ENCODE data around the gene TPO. TPM values are rescaled to one million over a fixed set of nuclear protein-coding genes. Genes with fewer than 3 reads are reported as not detected.

The TPO gene
- polyA plus RNA-seq, 1 experiment, result not detected

DNA sequence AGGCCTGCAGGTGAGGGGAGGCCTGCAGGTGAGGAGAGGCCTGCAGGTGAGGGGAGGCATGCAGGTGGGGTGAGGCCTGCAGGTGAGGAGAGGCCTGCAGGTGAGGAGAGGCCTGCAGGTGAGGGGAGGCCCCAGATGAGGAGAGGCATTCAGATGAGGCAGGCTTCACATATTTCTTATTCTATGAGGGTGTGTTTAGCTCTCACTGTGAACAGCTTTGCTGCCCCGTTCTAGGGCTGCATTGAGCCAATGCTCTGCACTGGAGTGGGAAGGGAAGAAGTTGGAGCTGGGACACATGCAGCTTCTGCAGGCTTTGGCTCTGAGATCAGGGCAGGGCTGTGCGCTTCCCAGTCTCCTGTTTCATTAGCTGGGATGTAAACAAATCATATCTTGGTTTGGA, 19.5 kb downstream of the TPO start:
- TF ChIP-seq, protein P1, sequence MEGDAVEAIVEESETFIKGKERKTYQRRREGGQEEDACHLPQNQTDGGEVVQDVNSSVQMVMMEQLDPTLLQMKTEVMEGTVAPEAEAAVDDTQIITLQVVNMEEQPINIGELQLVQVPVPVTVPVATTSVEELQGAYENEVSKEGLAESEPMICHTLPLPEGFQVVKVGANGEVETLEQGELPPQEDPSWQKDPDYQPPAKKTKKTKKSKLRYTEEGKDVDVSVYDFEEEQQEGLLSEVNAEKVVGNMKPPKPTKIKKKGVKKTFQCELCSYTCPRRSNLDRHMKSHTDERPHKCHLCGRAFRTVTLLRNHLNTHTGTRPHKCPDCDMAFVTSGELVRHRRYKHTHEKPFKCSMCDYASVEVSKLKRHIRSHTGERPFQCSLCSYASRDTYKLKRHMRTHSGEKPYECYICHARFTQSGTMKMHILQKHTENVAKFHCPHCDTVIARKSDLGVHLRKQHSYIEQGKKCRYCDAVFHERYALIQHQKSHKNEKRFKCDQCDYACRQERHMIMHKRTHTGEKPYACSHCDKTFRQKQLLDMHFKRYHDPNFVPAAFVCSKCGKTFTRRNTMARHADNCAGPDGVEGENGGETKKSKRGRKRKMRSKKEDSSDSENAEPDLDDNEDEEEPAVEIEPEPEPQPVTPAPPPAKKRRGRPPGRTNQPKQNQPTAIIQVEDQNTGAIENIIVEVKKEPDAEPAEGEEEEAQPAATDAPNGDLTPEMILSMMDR (IDR thresholded peaks at IDR 0.05; ENCODE audit: insufficient read depth, low read depth, low read length), result no peak
- Histone ChIP-seq H3K4me3 (ENCODE audit: low read depth, low read length) (no peak overlapping the region), H3K27me3 (ENCODE audit: control insufficient read depth, insufficient read depth, low read length) (no peaks in the 10 kb centered on the region), H3K36me3 (ENCODE audit: control insufficient read depth, insufficient read depth, low read length) (no peaks in the 10 kb centered on the region)
- POLR2A ChIA-PET, result no interaction called here
- CTCF ChIA-PET, result no interaction called here
- no peak for DNase-seq (ENCODE audit: low read depth)

DNA sequence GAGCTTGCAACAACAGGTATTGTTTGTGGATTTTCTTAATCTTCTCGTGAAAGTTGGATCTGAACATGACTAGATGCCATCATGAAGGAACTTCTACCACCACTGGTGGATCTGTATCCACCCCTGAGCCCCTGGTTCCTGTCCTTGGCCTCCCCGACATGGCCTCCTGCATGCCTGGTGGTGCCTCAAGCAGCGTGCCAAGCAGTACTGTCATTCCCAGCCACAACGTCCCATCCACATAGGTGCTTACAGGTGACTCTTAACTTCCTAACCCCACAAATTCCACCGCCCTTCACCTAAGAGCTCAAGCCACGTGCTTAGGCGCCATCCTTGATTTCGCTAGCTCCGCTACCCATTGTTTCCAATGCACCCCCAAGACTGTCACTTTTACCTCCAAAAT, 23.1 kb downstream of the TPO start:
- CTCF ChIA-PET, result no interaction called here
- TF ChIP-seq, protein P1 (IDR thresholded peaks at IDR 0.05; ENCODE audit: insufficient read depth, low read depth, low read length), result no peak
- Histone ChIP-seq H3K4me3 (ENCODE audit: low read depth, low read length) (no peak overlapping the region), H3K36me3 (ENCODE audit: control insufficient read depth, insufficient read depth, low read length) (no peaks in the 10 kb centered on the region), H3K27me3 (ENCODE audit: control insufficient read depth, insufficient read depth, low read length) (no peaks in the 10 kb centered on the region)
- no peak for DNase-seq (ENCODE audit: low read depth)
- POLR2A ChIA-PET, result no interaction called here

DNA sequence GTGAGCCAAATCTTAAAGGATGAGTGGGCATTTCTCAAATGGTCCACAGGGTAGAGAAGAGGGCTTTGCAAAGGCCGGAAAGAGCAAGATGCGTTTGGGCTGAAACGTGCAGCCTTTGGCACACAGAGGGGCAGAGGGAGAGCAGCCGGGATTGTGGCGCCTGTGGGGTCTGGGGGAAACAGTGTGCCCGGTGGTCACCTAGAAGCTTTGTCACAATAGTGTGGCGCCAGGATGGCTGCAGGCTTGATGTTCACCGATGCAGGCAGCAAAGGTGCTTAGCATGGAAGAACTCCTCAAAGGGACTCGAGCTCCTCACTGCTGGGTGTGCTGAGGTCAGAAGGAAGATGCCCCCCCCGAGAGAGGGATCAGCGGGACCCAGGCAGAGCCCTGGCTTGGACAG, 23.8 kb downstream of the TPO start:
- no peak for DNase-seq (ENCODE audit: low read depth)
- TF ChIP-seq, protein P1 (IDR thresholded peaks at IDR 0.05; ENCODE audit: insufficient read depth, low read depth, low read length), result no peak
- Histone ChIP-seq H3K27me3 (ENCODE audit: control insufficient read depth, insufficient read depth, low read length) (no peaks in the 10 kb centered on the region), H3K36me3 (ENCODE audit: control insufficient read depth, insufficient read depth, low read length) (no peaks in the 10 kb centered on the region), H3K4me3 (ENCODE audit: low read depth, low read length) (no peak overlapping the region)
- CTCF ChIA-PET, result no interaction called here
- POLR2A ChIA-PET, result no interaction called here

DNA sequence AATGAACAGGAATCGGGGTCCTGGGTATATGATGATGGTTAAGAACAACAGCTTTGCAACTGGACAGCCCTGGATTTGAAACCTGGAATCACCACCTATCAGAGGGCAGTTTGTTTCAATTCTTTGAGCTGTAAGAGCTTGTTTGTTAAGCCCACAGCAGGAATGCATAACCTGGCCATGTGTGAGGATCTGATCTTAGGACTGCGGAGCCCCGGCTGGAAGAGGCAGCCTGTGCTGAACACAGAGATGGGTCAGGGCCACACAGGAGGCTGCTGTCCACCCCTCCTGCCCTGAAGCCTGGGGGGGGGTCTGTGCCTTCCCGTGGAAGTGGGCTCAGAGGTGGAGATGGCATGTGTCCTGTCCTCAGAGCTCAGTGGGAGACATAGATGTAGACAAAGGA, 24.3 kb downstream of the TPO start:
- TF ChIP-seq, protein P1 (IDR thresholded peaks at IDR 0.05; ENCODE audit: insufficient read depth, low read depth, low read length), result no peak
- POLR2A ChIA-PET, result no interaction called here
- no peak for DNase-seq (ENCODE audit: low read depth)
- Histone ChIP-seq H3K36me3 (ENCODE audit: control insufficient read depth, insufficient read depth, low read length) (no peaks in the 10 kb centered on the region), H3K4me3 (ENCODE audit: low read depth, low read length) (no peak overlapping the region), H3K27me3 (ENCODE audit: control insufficient read depth, insufficient read depth, low read length) (no peaks in the 10 kb centered on the region)
- CTCF ChIA-PET, result no interaction called here

DNA sequence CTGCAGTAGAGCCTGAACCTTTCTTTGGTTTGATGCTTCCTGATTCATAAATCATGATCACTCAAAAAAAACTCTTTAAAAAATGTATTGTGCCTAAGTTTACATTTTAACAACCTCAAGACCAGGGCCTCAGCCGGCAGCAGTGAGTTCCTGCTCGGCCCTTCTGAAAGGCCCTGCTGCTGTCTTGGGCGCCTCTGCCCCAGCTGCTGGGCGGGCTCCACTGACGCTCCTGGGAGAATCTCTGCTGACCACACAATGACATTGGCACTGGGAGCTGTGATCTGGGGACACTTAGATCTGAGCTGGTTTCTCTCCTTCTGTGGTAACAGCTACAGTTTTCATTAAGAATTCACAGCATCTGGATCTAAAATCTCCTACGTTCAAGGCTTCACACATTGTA, 25.7 kb downstream of the TPO start:
- Histone ChIP-seq H3K27me3 (ENCODE audit: control insufficient read depth, insufficient read depth, low read length) (no peaks in the 10 kb centered on the region), H3K36me3 (ENCODE audit: control insufficient read depth, insufficient read depth, low read length) (no peaks in the 10 kb centered on the region), H3K4me3 (ENCODE audit: low read depth, low read length) (no peak overlapping the region)
- no peak for DNase-seq (ENCODE audit: low read depth)
- TF ChIP-seq, protein P1 (IDR thresholded peaks at IDR 0.05; ENCODE audit: insufficient read depth, low read depth, low read length), result no peak
- ChIA-PET POLR2A (no interaction called here), CTCF (no interaction called here)

Measured in BJ (cell line).